Measurements from ENCODE around the gene ELOVL1. TPM values are rescaled to one million over a fixed set of nuclear protein-coding genes. Genes with fewer than 3 reads are reported as not detected.
A peak's percentile ranks its signal among the peaks of the same experiment; 100 is the strongest.

The ELOVL1 gene
- polyA plus RNA-seq, 2 donors = 123 to 264 TPM

DNA sequence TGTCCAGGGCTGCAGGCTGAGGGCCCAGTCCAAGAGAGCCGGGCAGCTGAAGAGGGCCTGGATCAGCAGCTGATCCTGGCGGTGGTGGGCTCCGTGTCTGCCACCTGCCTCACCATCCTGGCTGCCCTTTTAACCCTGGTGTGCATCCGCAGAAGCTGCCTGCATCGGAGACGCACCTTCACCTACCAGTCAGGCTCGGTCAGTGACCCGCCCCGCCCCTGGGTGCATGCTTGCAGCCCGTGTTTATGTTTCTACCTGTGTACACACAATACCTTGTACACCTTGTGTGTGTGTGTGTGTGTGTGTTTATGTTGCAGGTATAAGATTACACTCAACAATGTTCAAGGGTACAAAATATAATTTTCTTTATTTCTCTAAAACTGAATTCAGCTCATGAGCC lies 54.0 kb downstream of the ELOVL1 start:
- no peaks in the 10 kb centered on the region for H3K27me3 ChIP-seq (ENCODE audit: control insufficient read depth in 1 of 2, insufficient read depth in 2 of 2, low read length in 2 of 2)
- peaks cover 0 to 3% of the 10 kb centered on the region in 2 donors for H3K9me3 ChIP-seq (ENCODE audit: control insufficient read depth in 2 of 2, insufficient read depth in 1 of 2, low read depth in 1 of 2, low read length in 1 of 2)
- 78 to 85% methylated on average over 10 of the region's 10 CpGs for WGBS, 2 donors
- no peak overlapping the region for H3K4me3 ChIP-seq (ENCODE audit: low read depth in 1 of 2, low read length in 2 of 2)
- peak overlapping the region in 1 of 2 donors; percentile 15 for H3K27ac ChIP-seq (ENCODE audit: low read depth in 2 of 2, low read length in 1 of 2)
- H3K36me3 ChIP-seq (ENCODE audit: control insufficient read depth in 2 of 2, insufficient read depth in 2 of 2, low read length in 1 of 2) = no peaks in the 10 kb centered on the region
- H3K4me1 ChIP-seq (ENCODE audit: control insufficient read depth in 2 of 2, insufficient read depth in 2 of 2, low read length in 1 of 2) = no peaks in the 10 kb centered on the region

Other genes with a start within 250 kb of the ELOVL1 start
- 10 to 100 TPM; 30.2 to 72.8 TPM for gene EBNA1BP2, start 195.7 kb downstream of the ELOVL1 start, polyA plus RNA-seq
- gene CFAP57, start 195.7 kb downstream of the ELOVL1 start, polyA plus RNA-seq = under 1 TPM; 0.02 to 0.06 TPM
- 10 to 100 TPM; 10.9 to 11.7 TPM for gene TMEM125, start 98.0 kb downstream of the ELOVL1 start, polyA plus RNA-seq
- 10 to 100 TPM in 1 of 2 donors, 1 to 10 TPM in 1; 9.1 to 16.7 TPM for gene C1orf210, start 82.4 kb downstream of the ELOVL1 start, polyA plus RNA-seq
- gene TIE1, start 67.0 kb downstream of the ELOVL1 start, polyA plus RNA-seq = 1 to 10 TPM; 4.2 to 4.7 TPM
- gene MPL, start 30.2 kb downstream of the ELOVL1 start, polyA plus RNA-seq = under 1 TPM in 1 of 2 donors, not detected in 1; 0.06 TPM
- 10 to 100 TPM; 33.1 to 42.8 TPM for gene CDC20, start 9.0 kb downstream of the ELOVL1 start, polyA plus RNA-seq
- 10 to 100 TPM; 32.3 to 50.1 TPM for gene MED8, start 21.8 kb upstream of the ELOVL1 start, polyA plus RNA-seq
- gene SZT2, start 21.9 kb upstream of the ELOVL1 start, polyA plus RNA-seq = 10 to 100 TPM in 1 of 2 donors, 1 to 10 TPM in 1; 9.8 to 39.3 TPM
- 10 to 100 TPM; 22.8 to 27.4 TPM for gene HYI, start 85.9 kb upstream of the ELOVL1 start, polyA plus RNA-seq
- 10 to 100 TPM; 62.7 to 69.9 TPM for gene PTPRF, start 162.9 kb upstream of the ELOVL1 start, polyA plus RNA-seq

All from esophagus (tissue), 2 donors.